HG02610 (cell line): ENCODE data around the gene STRA6.

Experiments
- ATAC-seq: cut with Tn5 transposase; IDR thresholded peaks from one replicate; pipeline ENCODE4 v1.9.1; 2021; ENCODE audit warnings: mild to moderate bottlenecking, moderate library complexity; ENCODE audit not compliant: unreplicated experiment

STRA6 gene

DNA sequence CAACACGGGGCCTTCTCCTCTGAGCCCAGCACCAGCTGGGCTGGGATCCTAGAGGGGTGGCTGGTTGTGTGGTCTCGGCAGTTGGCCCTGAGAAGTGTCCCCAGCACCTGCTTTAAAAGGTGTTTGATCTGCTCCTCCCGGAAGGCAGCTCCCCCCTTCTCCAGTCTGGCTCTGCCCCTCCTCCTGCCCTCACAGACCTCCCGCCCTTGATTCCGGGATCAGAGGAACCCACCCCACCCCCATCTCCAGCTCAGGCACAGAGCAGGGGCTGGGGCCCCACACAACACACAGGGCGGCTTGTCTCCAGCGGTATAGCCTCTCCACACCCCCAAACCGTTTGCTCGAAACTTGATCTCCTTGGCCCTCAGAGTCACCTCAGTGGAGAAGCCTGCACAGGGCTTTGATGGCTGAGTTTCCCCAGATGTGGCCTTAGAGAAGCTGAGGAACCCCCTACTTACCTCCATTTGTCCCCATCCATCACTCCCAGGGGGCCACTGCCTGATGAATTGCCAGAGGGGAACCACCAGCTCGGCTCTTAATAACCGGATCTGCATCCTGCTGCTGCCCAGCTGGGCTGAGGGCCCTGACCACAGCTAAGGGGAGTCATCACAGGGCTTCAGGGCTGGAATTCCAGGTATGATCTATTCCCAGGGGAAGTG is 6.4 kb upstream of the STRA6 start:
- ATAC-seq: no peak

DNA sequence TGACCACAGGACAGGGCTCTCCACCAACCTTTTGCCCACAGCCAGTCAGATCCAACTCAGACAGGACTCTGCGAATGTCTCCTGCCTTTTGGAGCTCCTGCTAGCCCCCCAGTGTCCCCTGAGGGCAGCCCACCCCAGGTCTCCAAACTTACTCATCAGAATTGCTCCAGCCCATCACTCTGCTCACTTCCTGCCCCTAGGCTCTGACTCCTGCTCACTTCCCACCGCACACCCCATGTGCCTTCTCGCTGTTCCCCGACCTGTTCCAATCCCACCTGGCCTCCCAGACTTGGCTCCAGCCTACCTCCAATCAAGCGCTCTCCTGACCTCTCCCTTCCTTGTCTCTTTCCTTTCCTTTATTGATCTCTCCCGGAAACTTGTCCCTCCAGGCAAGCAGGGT is 5.9 kb upstream of the STRA6 start:
- no peak for ATAC-seq

DNA sequence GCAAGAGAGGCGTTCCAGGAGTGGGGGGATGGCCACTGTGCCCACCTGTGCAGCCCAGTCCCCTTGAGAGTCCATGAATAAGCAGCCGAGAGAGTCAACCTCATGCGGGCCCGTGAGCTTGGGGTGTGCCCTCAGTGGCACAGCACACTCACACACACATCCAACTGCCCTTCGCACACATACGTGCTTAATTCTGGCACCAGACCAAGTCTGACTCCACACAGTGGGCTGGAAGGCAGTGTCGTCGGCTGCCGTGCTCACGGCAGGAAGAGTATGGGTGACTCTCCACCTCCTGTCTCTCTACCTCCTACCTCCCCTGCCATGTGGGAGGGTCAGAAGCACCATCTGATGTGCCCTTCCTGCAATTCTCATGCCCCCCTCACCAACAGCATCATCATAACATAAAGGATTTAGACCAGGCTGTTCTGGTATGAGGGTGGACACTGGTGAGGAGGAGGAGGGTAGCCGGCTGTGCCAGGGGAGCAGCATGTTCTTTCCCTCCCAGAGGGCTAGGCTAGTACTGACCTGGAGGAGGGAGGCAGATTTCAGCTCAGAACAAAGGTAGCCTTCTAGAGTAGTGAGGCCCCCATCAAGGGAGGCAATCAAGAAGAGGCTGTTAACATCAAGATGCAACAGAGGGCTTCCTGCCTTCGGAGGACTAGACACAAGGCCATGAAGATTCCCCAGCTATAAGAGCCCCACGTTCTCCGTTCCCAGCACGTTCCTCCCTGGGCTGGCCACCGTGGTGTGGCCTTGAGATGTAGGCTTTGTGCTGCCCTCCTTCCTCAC is 5.3 kb upstream of the STRA6 start:
- no peak for ATAC-seq

DNA sequence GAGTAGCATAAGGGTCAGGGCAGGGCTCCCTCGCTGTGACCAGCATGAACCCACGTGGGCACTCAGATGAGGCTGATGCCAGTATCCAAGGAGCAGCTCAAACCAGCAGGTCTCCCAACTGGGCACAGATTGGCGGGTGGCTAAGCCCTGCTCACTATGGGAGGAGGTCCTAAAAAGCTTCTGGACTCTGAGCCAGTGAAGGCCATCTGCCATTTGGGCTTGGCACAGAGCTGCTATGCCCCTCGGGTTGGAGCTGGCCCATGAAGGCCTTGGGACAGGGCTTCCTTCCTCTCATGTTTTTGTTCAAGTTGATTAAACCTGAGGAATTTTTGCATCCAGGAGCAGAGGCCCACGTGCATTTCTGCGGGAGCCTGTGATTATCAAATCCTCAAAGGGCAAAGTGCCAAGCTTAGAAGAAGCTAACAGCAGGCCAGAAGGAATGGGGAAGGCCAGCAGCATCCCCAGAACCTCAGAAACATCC is 4.3 kb upstream of the STRA6 start:
- ATAC-seq: no peak

DNA sequence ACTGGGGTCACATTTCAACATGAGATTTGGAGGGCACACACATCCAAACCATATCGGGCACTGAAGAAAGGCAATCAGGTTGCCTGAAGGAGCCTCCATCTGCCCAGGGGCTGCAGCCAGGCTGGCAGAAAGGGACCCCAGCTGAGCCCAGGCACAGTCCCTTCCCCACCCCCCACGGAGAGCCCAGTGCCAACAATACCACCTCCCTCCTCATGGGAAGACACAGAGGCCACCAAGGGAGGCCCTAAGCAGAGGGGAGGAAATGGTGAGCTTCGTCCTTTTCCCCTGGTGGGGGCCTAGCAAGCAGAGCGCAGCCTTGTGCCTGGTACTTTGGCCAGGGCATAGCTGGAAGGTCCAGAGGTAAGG is 3.0 kb upstream of the STRA6 start:
- ATAC-seq: no peak

DNA sequence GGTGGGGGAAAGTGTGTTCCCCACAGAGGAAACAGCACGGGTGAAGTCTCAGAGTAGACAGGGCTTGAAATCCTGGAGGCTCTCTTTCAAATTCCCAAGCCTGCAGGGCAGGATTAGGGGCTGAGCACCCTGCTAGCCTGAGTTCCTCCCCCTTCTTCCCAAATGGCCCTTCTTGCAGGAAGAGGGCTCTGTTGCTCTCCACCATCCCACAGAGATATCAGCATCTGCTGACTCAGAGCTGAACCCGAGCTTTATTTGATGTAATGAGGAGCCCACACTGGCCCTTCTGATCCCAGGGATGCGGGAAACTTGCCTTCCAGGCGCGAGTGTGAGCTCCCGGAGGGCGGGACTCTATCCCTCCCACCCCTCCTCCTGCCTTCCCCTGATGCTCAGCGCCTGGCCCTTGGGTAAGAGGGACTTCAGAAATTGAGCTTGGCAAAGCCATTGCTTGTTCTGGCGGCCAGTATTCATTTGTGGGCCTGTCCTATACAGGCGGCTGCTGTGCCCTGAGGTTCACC is 1.4 kb upstream of the STRA6 start:
- ATAC-seq: no peak

DNA sequence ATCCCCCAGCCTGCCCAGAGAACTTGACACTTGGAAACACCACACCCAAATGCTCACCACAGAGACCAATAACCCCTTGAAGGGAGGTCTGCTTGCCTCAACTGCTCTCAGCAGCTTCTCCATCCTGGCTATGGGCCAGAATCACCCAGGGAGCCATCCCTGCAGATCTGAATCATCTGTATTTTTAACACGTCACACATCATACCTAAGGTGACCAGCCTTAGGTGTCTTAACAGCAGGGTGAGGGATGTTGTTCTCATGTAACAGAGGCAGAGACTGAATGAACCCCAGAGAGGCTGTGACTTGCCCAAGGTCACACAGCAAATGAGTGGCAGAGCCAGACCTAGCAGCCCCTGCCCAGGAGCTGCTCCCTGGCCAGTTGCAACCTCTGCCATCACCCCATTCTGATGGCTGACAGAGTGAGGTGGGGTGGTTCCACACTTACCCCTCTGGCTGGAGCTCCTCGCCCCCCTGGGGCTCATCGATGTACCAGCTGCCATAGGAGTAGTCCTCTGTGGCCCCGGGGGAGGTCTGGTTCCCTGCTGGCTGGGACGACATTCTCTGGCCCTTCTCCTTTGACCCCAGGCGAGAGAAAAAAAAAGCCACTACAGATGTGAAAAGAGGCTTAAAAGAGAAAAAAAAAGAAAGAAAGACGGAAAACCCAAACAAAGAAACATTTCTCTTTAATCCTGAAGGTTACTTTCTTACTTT is 722 bp downstream of the STRA6 start:
- ATAC-seq: no peak

DNA sequence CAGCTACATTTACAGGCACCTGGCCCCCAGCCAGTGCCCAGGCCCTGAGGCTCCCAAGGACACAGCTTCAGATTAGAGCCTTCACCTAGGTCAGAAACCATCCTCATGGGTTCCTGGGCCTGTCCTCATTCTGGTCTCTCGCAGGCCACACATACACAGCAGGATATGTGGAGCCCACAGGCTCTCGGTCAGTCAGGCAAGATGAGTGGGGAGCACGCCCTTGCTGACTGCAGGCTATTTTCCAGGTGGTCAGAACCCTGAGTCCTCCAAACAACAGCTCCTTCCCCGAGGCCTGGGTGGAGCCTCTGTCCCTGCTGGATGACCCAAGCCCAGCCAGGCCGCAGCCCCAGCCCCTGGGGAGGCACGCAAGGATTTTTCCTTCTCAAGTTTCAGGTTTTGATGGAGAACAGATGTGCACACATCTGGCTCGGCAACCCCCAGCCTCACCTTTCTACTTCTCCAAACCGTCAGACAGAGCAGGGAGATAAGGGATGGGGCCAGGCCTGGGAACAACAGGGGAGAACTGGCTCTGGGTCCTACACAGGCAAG is 1.6 kb downstream of the STRA6 start:
- ATAC-seq: no peak

DNA sequence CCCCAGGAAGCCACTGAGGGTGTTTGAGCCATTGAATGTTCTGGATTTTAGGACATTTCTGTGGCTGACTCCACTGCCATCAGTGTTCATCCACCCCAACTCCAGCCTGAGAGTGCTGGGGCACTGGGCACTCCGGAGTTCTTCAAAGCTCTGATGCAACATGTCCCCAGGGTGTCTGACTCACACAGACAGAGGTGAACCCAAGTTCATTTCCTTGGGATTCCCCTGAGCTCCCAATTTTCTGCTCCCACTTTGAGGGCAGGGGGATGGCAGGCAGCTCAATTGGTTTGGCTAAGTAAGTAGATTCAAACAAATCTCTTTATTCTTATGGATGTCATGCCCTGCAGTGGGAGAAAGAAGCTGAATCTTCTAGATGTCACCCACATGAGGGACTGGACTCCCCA is 2.2 kb downstream of the STRA6 start:
- no peak for ATAC-seq

DNA sequence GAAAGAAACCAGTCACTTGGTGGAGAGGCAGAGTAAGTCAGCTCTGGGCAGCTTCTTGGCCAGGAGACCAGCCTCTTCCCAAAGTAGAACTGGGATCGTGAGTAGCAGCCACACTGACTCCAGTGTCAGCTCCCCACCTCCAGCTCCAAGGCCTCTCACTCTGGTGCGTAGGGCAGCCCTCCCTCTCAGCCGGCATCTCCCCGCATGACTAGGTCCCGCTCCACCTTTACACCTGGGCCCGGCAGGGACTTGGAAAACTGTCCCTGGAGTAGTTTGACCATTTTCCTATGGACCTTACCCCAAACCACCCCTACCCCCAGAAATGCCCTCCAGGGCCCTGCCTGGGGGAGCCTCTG is 3.3 kb downstream of the STRA6 start:
- ATAC-seq: no peak

DNA sequence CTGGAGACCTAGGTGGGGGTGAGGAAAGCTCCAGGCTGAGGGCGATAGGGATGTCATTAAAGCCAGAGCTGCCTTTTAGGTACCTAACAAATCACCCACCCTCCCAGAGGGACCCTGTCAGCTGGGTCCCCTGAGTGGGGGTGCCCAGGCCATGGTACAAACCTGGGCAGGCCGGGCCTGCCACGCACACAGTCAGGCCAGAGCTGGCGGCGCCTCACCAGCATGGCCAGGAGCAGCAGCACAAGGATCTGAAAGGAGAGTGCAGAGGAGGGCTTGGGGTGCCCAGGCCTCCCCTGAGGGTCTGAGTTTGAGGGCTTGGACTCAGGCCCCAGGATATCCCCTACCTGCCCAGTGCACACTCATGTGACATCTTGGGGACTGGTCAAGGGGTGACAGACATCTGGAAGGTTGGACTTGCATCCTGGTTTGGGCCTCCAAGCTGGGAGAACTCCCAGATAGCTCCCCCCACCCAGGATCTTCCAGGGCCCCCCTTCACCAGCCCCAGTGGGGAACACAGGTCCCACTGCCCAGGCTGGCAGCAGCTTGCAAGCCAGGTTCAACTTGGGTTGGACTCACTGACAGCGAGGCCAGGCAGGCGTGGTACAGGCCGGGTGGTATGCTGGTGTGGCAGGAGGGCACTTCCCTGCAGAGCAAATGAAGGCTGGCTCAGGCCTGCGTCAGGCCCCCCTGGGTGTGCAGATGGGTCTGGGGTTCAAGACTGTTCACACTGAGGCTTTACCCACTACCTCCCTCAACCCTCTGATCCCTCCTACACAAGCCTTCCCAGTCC is 5.2 kb downstream of the STRA6 start:
- ATAC-seq: no peak

DNA sequence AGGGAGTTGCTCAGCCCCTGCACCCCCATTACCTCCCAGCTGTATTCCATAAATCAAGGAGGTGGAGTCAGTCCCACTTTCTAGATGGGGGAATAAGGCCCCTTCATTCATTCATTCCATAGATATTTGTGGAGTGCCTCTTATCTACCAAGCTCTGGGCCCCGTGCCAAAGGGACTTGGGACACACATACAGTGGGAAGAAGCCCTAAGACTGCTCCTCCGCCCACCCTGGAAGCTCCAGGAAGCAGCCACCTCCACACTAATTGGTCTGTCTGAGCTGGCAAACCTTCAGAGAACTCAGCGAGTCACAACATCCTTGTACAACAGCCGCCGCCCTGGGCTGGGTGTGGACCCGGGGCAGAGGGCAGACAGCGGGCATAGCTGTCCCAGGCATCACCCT is 6.4 kb downstream of the STRA6 start:
- no peak for ATAC-seq

DNA sequence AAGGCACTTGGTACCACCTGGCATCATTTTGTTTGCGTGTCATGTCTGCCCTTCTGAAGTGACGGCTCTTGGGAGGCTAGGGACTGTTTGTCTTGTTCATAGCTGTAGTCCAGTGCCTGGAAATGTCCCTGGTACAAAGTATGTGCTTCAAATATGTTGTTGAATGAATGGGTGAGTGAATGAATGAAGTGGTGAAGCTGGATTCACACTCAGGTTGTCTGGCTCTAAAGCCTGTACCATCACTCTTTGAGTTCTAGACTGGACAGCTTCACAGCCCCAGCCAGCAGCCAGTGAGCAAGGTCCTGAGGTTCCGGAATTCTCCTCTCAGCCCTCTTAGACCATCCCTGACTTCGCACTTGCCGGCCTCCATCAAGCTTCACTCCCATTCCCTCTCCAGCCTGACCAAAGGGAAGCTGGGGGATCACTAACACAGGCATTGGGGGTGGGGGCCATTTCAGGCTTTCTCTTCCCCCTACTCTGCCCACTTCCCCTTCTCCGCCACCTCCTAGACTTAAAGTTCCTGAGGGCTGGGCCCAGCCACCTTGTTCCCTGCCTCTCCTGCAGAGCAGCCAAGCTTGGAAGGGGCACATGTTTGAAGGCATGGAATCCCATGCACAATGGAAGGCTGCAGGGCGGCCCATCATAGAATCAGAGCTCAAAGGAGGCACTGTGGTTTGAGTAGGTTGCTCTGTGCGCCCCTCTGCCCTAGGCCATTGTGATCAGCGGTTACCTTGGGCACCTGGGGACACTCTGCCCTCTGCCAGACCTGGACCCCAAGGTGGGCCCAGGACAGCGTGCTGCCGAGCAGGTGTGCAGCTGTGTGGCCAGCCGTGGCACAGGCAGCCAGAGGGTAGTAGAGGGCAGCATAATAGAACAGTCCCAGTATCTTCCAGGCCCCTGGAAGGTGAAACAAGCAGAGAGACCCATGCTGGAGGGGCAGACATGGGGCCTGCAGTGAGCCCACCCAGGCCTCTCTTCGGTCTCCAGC is 7.7 kb downstream of the STRA6 start:
- ATAC-seq: no peak

DNA sequence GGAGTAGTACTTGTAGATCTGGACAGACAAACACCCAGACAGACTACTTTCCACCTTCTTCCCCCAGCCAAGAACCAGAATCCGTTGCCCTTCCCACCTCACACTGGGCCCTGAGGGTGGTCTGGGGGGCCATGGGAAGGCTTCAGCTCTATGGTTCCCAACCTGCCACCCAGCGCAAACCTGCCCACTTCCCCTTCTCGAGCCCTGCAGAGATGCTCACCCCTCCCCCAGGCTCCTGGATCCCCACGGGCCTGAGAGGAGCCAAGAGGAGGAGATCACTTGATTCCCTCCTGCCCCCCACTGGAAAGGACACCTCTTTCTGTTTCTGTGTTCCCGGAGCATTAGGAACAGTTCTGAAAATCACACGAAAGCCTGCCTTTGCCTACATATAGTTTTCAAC is 8.7 kb downstream of the STRA6 start:
- ATAC-seq: no peak

DNA sequence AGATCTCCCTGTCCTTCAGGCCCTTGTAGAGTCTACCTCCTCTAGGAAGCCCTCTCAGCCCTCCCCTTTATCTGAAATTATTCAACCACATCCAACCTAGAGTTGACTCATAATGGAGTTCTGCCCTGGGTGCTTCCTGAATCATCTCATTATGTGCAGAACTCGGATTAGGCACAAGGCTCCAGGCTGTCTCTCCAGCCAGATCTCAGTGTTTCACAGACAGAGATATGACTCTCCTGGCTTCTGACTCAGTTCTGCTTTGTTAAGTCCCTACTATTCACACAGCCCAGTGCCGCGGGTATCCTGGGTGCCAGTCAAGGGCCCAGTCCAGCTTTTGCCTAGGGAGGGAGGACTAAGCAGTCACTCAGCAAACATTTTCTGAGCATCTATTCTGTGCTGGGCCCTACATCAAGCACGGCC is 9.3 kb downstream of the STRA6 start:
- ATAC-seq: no peak

DNA sequence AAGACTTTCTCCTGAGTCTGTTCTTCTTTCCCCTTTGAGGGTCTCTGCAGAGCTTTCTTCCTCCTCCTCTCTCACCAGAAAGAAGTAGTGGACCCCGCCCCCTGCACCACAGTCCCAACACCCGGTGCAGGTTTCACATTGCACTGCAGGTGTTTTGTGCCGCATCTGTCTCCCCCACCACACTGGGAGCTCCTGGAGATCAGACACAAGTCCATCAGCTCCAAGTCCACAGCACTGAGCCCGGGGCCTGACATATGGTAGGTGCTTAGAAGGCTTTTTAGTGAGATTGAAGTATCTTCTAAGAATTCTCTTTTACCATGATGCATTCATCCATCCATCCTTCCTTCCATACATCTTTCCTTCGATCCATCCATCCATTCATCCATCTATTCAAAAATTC is 9.8 kb downstream of the STRA6 start:
- ATAC-seq: no peak

DNA sequence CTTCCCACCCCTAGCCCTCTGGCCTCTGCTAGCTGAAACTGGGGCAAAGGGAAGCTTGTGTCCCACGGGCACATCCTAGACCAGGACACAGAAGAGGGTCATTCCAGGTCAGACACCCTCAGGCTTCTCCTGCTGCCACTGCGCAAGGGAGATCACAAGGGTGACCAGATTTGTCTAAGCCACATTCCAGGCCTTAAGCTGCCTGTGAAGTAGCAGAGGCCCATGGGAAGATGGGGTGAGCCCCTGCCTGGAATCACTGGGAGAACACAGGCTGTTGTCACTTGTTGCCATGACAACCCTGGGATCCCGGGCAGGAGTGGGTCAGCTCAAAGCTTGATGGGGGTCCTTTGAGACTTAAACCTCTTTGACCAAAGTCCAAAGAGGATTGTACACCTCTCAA is 10.8 kb downstream of the STRA6 start:
- ATAC-seq: no peak

DNA sequence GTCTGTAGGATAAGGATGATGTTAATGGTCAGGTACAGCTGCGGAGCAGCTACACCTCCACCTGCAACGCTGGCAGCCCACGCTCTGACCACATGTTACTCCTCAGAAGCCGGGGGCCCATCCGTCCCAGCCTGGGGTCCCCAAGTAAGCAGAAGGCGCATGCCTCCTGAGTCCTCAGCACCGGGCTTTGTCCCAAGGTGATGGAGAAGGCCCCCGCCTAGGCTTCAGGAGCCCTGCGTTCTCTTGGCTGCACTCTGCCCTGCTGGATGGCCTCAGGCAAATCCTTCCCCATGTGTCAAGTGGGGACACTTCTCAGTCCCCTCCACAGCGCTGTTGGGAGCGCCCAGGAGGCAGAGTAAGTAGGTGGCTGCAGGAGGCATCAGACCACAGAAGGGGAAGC is 14.4 kb downstream of the STRA6 start:
- ATAC-seq: no peak

DNA sequence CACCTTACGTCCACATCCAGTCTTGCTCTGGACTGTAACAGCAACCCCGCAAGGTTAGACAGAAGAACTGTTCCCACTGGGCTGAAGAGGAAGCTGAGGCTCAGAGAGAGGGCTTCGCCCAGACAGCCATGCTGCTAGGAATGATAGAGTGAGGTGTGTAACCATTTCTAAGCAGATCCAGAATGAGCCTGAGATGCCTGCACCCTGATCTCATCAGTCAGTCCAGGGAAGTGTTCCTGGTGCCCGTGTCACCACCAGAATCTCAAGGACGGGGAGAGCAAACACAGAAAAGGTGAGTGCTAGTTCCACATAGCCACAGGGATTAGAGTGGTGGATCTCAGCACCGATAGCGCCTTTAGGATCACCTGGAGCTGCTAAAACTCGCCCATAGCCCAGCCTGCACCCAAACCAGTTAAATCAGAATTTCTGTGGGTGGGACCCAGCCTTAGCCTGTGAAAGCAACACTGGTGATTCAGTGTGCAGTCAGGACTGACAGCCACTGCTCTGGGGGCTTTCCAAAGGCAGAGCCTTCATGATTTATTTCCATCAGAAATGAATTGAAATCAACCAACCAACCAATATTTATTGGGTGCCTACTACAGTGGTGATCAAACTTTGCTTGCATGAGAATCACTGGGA is 16.8 kb downstream of the STRA6 start:
- ATAC-seq: no peak
